Mesendoderm (in vitro differentiated cells): ENCODE results near the gene NOXO1.

Experiments
- DNase-seq: peaks from one replicate; pipeline ENCODE4 v3.0.0; 2013
- H2AK5ac ChIP-seq: 2 replicates; pipeline ENCODE4 v1.6.1; 2013; ENCODE audit warnings: low read length, inconsistent platforms
- H2BK120ac ChIP-seq: 2 replicates; pipeline ENCODE4 v1.6.1; 2013; ENCODE audit warnings: low read depth, mild to moderate bottlenecking, low read length, moderate library complexity, mixed read lengths
- H2BK15ac ChIP-seq: replicated peaks from 2 replicates; pipeline ENCODE4 v1.6.1; 2013; ENCODE audit warnings: low read depth, mild to moderate bottlenecking, moderate library complexity
- H2BK5ac ChIP-seq: 2 replicates; pipeline ENCODE4 v1.6.1; 2013; ENCODE audit warnings: low read length, inconsistent platforms
- H3K18ac ChIP-seq: 2 replicates; pipeline ENCODE4 v1.6.1; 2013; ENCODE audit warnings: mild to moderate bottlenecking, low read length, mixed read lengths
- H3K23ac ChIP-seq: one replicate; pipeline ENCODE4 v1.6.1; 2013; ENCODE audit warnings: low read length
- H3K27ac ChIP-seq: 2 replicates; pipeline ENCODE4 v1.5.1; 2013; ENCODE audit warnings: low read depth, mild to moderate bottlenecking, inconsistent platforms, low read length, moderate library complexity
- H3K27me3 ChIP-seq: 2 replicates; pipeline ENCODE4 v1.6.1; 2013; ENCODE audit warnings: low read length, control low read depth, mild to moderate bottlenecking, inconsistent platforms; ENCODE audit not compliant: insufficient read depth, poor library complexity
- H3K36me3 ChIP-seq: 2 replicates; pipeline ENCODE4 v1.6.1; 2013; ENCODE audit warnings: low read length, inconsistent platforms; ENCODE audit not compliant: control insufficient read depth, insufficient read depth
- H3K4ac ChIP-seq: one replicate; pipeline ENCODE4 v1.6.1; 2013; ENCODE audit warnings: low read depth, mild to moderate bottlenecking, low read length, moderate library complexity
- H3K4me1 ChIP-seq: 2 replicates; pipeline ENCODE4 v1.6.1; 2013; ENCODE audit warnings: low read depth, low read length, inconsistent platforms; ENCODE audit not compliant: control insufficient read depth
- H3K4me2 ChIP-seq: 2 replicates; pipeline ENCODE4 v1.6.1; 2013; ENCODE audit warnings: low read length
- H3K4me3 ChIP-seq: 2 replicates; pipeline ENCODE4 v1.5.1; 2013; ENCODE audit warnings: mild to moderate bottlenecking, low read length
- H3K56ac ChIP-seq: one replicate; pipeline ENCODE4 v1.6.1; 2013; ENCODE audit warnings: low read length
- H3K79me1 ChIP-seq: 2 replicates; pipeline ENCODE4 v1.6.1; 2013; ENCODE audit warnings: low read length, inconsistent platforms
- H3K79me2 ChIP-seq: 2 replicates; pipeline ENCODE4 v1.6.1; 2013; ENCODE audit warnings: mild to moderate bottlenecking, low read length; ENCODE audit not compliant: control insufficient read depth, insufficient read depth
- H3K9ac ChIP-seq: 2 replicates; pipeline ENCODE4 v1.6.1; 2013; ENCODE audit warnings: low read length, inconsistent platforms
- H4K5ac ChIP-seq: one replicate; pipeline ENCODE4 v1.6.1; 2013; ENCODE audit warnings: low read length
- H4K8ac ChIP-seq: one replicate; pipeline ENCODE4 v1.6.1; 2013; ENCODE audit warnings: low read depth, mild to moderate bottlenecking, control low read depth, low read length, moderate library complexity
- WGBS: extraction: QIAGEN DNeasy Blood & Tissue Kit; methylation state at CpG from one replicate; pipeline ENCODE4 v1.1.7; 2013; ENCODE audit warnings: low lambda C conversion rate, missing lambda C conversion rate; ENCODE audit not compliant: insufficient coverage; ENCODE audit errors: extremely low coverage; 5-methylcytosine and 5-hydroxymethylcytosine counted together

NOXO1 gene

GRCh38 chr16:1997494-1998359, 16.5 kb upstream of the NOXO1 start:
- no peak for DNase-seq
- Histone ChIP-seq H2BK15ac (no peak overlapping the region), H3K4ac (no peak overlapping the region), H4K8ac (no peak overlapping the region), H3K79me1 (no peaks in the 10 kb centered on the region), H3K27ac (no peak overlapping the region), H2BK5ac (no peak overlapping the region), H3K79me2 (no peaks in the 10 kb centered on the region), H4K5ac (no peak overlapping the region), H3K4me1 (no peaks in the 10 kb centered on the region), H2AK5ac (no peak overlapping the region), H3K18ac (no peak overlapping the region), H3K27me3 (no peaks in the 10 kb centered on the region), H3K23ac (no peak overlapping the region), H3K4me3 (no peak overlapping the region), H3K56ac (no peak overlapping the region), H3K36me3 (peaks cover 19% of the 10 kb centered on the region), H3K4me2 (no peak overlapping the region), H3K9ac (no peak overlapping the region), H2BK120ac (no peak overlapping the region)
- no CpG with 5 or more reads among the region's 26 CpGs for WGBS

GRCh38 chr16:1993731-1994131, 12.5 kb upstream of the NOXO1 start:
- Histone ChIP-seq H3K79me2 (no peaks in the 10 kb centered on the region), H3K4me2 (no peak overlapping the region), H3K18ac (no peak overlapping the region), H2BK15ac (no peak overlapping the region), H3K27me3 (peaks cover 3% of the 10 kb centered on the region), H3K79me1 (no peaks in the 10 kb centered on the region), H3K9ac (no peak overlapping the region), H3K4ac (no peak overlapping the region), H4K8ac (no peak overlapping the region), H3K27ac (no peak overlapping the region), H2BK5ac (no peak overlapping the region), H2BK120ac (no peak overlapping the region), H2AK5ac (no peak overlapping the region), H3K56ac (no peak overlapping the region), H3K23ac (no peak overlapping the region), H3K36me3 (no peaks in the 10 kb centered on the region), H3K4me3 (no peak overlapping the region), H4K5ac (no peak overlapping the region), H3K4me1 (no peaks in the 10 kb centered on the region)
- no peak for DNase-seq
- no CpG with 5 or more reads among the region's 2 CpGs for WGBS

- H3K4me3 ChIP-seq = no peak overlapping the region
- WGBS = no CpG with 5 or more reads among the region's 50 CpGs
These were observed 11.5 kb upstream of the NOXO1 start for GRCh38 chr16:1992704-1993317.

GRCh38 chr16:1991948-1992703, 10.9 kb upstream of the NOXO1 start:
- Histone ChIP-seq H3K79me2 (no peaks in the 10 kb centered on the region), H4K5ac (no peak overlapping the region), H3K27ac (no peak overlapping the region), H3K4me1 (no peaks in the 10 kb centered on the region), H3K4me3 (no peak overlapping the region), H2BK120ac (no peak overlapping the region), H4K8ac (no peak overlapping the region), H2BK15ac (no peak overlapping the region), H2AK5ac (no peak overlapping the region), H3K79me1 (no peaks in the 10 kb centered on the region), H3K9ac (peak overlapping the region; percentile 57), H3K36me3 (no peaks in the 10 kb centered on the region), H2BK5ac (no peak overlapping the region), H3K4me2 (peak overlapping the region; percentile 48), H3K4ac (no peak overlapping the region), H3K23ac (no peak overlapping the region), H3K56ac (peak overlapping the region; percentile 90), H3K18ac (no peak overlapping the region), H3K27me3 (peaks cover 3% of the 10 kb centered on the region)
- WGBS = no CpG with 5 or more reads among the region's 96 CpGs
- DNase-seq = peak; percentile 93

More at GRCh38 chr16:1992704-1993317, 11.5 kb upstream of the NOXO1 start:
- Histone ChIP-seq H2BK120ac (no peak overlapping the region), H3K18ac (no peak overlapping the region), H3K23ac (no peak overlapping the region), H3K56ac (peak overlapping the region; percentile 90), H3K27ac (no peak overlapping the region), H4K5ac (no peak overlapping the region), H2AK5ac (no peak overlapping the region), H3K27me3 (peaks cover 3% of the 10 kb centered on the region), H2BK5ac (no peak overlapping the region), H3K4ac (no peak overlapping the region), H2BK15ac (no peak overlapping the region), H4K8ac (no peak overlapping the region), H3K9ac (peak overlapping the region; percentile 57), H3K4me2 (peak overlapping the region; percentile 48), H3K4me1 (no peaks in the 10 kb centered on the region), H3K36me3 (no peaks in the 10 kb centered on the region), H3K79me2 (no peaks in the 10 kb centered on the region), H3K79me1 (no peaks in the 10 kb centered on the region)
- no peak for DNase-seq

GRCh38 chr16:1991588-1991947, 10.3 kb upstream of the NOXO1 start:
- DNase-seq = no peak
- no peak overlapping the region for H2BK5ac ChIP-seq
- no peaks in the 10 kb centered on the region for H3K4me1 ChIP-seq
- no peak overlapping the region for H3K4me3 ChIP-seq
- no peak overlapping the region for H2BK15ac ChIP-seq
- no CpG with 5 or more reads among the region's 22 CpGs for WGBS
- peak overlapping the region; percentile 40 for H3K9ac ChIP-seq
- no peak overlapping the region for H2BK120ac ChIP-seq
- H4K8ac ChIP-seq = no peak overlapping the region
- H3K79me2 ChIP-seq = no peaks in the 10 kb centered on the region
- no peak overlapping the region for H3K18ac ChIP-seq
- no peak overlapping the region for H4K5ac ChIP-seq
- no peak overlapping the region for H3K27ac ChIP-seq
- no peak overlapping the region for H3K4ac ChIP-seq
- H3K23ac ChIP-seq = no peak overlapping the region
- H3K36me3 ChIP-seq = no peaks in the 10 kb centered on the region
- H3K56ac ChIP-seq = peak overlapping the region; percentile 73
- peak overlapping the region; percentile 25 for H3K4me2 ChIP-seq
- H3K79me1 ChIP-seq = no peaks in the 10 kb centered on the region
- H3K27me3 ChIP-seq = peaks cover 3% of the 10 kb centered on the region
- no peak overlapping the region for H2AK5ac ChIP-seq
